A673 (cell line): ENCODE measurements around the gene AKNA.

ENCODE experiments used
- EZH2 ChIP-seq: fragments of 200-600 bp; sonication (generic); IDR thresholded peaks from 2 replicates; pipeline ENCODE4 v1.6.1; 2017; ENCODE audit warnings: borderline replicate concordance, low read depth, mild to moderate bottlenecking, mixed read lengths, antibody characterized with exemption, low read length; ENCODE audit not compliant: poor library complexity, severe bottlenecking
- TF ChIP-seq, protein P1 (sequence below): fragments of 300-800, 200-600 bp; sonication (generic); conservative IDR thresholded peaks from 2 replicates; pipeline ENCODE4 v1.5.1; 2017; ENCODE audit warnings: low read depth, mild to moderate bottlenecking, antibody characterized with exemption, low read length, moderate library complexity, mixed read lengths

DNA sequence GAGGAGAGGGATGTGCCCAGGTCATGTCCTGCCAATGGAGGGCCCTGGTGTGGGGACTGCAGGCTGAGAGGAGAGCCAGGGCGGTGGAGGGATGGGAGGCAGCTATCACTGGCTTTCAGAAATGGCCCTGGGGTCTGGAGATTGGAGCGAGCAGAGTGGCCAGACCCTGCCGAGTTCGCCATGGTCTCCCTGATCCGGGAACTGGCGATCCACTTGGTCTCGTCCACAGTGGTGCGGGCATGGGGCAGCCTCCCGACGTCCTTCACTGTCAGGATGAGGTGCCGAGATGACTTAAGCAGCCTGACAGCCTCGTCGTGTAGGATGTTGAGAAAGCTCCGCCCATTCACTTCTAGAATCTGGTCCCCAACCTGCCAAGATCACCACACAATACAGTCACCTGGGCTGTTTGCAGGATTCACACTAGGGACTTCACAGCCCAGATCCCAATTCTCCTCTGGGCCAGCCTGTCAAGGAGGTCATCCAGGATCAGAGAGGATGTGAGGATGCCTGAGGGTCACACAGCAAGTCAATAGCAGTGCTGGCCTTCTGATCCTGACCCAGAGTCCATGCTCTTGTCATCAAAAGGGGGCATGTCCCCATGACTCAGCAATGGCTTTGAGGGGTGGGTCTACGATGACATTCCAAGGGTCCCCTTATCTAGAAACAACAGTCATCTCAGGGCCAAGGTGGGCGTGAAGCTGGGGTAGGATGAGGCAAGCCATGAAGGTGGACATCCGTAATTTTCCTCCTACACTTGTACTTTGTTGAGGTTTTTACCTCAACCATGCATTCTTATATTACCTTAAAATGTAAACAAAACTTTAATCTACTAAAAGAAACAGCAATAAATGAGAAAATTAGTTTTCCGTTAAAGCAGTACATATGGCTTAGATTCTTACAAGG lies 38.5 kb upstream of the AKNA start:
- TF ChIP-seq, protein P1, sequence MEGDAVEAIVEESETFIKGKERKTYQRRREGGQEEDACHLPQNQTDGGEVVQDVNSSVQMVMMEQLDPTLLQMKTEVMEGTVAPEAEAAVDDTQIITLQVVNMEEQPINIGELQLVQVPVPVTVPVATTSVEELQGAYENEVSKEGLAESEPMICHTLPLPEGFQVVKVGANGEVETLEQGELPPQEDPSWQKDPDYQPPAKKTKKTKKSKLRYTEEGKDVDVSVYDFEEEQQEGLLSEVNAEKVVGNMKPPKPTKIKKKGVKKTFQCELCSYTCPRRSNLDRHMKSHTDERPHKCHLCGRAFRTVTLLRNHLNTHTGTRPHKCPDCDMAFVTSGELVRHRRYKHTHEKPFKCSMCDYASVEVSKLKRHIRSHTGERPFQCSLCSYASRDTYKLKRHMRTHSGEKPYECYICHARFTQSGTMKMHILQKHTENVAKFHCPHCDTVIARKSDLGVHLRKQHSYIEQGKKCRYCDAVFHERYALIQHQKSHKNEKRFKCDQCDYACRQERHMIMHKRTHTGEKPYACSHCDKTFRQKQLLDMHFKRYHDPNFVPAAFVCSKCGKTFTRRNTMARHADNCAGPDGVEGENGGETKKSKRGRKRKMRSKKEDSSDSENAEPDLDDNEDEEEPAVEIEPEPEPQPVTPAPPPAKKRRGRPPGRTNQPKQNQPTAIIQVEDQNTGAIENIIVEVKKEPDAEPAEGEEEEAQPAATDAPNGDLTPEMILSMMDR = no peak
- TF ChIP-seq EZH2 = no peak
